CD14-positive monocyte (primary cell): ENCODE results near the gene GRK3. TPM values are rescaled to one million over a fixed set of nuclear protein-coding genes. Genes with fewer than 3 reads are reported as not detected.
"Not testable (repeated sequence)": the region's sequence is repeated elsewhere in the genome, so short reads cannot be mapped to it uniquely, and the experiment has no call there.

ENCODE experiments used
- DNase-seq, 3 donors: peaks; one replicate each; pipeline ENCODE4 v3.0.0-alpha.2; 2011 to 2022
- H2AFZ ChIP-seq: 2 replicates; pipeline ENCODE4 v1.6.0; 2012; ENCODE audit warnings: mild to moderate bottlenecking, low read depth, low read length, inconsistent platforms; ENCODE audit not compliant: insufficient read depth, poor library complexity, severe bottlenecking
- H3K27ac ChIP-seq, 2 donors: 1 replicate in 1 of 2; 2 replicates in 1 of 2; pipeline ENCODE4 v1.5.1; 2012 to 2013; ENCODE audit warnings: low read length in 2 of 2, control low read depth in 1 of 2, inconsistent platforms in 1 of 2, low read depth in 1 of 2, mild to moderate bottlenecking in 1 of 2
- H3K27me3 ChIP-seq, 2 donors: one replicate each; pipeline versions ENCODE4 v1.6.0 to v1.6.1; 2011 to 2013; ENCODE audit warnings: low read length in 2 of 2; ENCODE audit not compliant: control insufficient read depth in 2 of 2, insufficient read depth in 2 of 2
- H3K36me3 ChIP-seq, 2 donors: replicated peaks in 1 of 2; 1 replicate in 1 of 2; 2 replicates in 1 of 2; pipeline versions ENCODE4 v1.5.1 to v1.6.1; 2012 to 2013; ENCODE audit warnings: low read length in 2 of 2, control low read depth in 1 of 2, inconsistent platforms in 1 of 2, mild to moderate bottlenecking in 1 of 2; ENCODE audit not compliant: insufficient read depth in 2 of 2, control insufficient read depth in 1 of 2
- H3K4me1 ChIP-seq, 2 donors: 1 replicate in 1 of 2; 2 replicates in 1 of 2; pipeline versions ENCODE4 v1.5.1 to v1.6.1; 2012 to 2013; ENCODE audit warnings: low read length in 2 of 2, control low read depth in 1 of 2, inconsistent platforms in 1 of 2, mild to moderate bottlenecking in 1 of 2, moderate library complexity in 1 of 2; ENCODE audit not compliant: insufficient read depth in 2 of 2, control insufficient read depth in 1 of 2
- H3K4me2 ChIP-seq: replicated peaks from 2 replicates; pipeline ENCODE3; 2012; ENCODE audit warnings: low read length, moderate library complexity, mild to moderate bottlenecking; ENCODE audit not compliant: poor library complexity, severe bottlenecking; ENCODE audit errors: extremely low read depth
- H3K4me3 ChIP-seq, 3 experiments: fragments of 200-600 bp in 1 of 3; sonication (generic) in 1 of 3; replicated peaks in 1 of 3; 1 replicate in 2 of 3; 2 replicates in 1 of 3; pipeline ENCODE4 v1.5.1; 2011 to 2013; ENCODE audit warnings: low read length in 3 of 3, mild to moderate bottlenecking in 3 of 3, control low read depth in 2 of 3, low read depth in 2 of 3, inconsistent platforms in 1 of 3, moderate library complexity in 1 of 3
- H3K79me2 ChIP-seq: 2 replicates; pipeline ENCODE4 v1.6.0; 2012; ENCODE audit warnings: mild to moderate bottlenecking, control low read depth, inconsistent platforms, low read length, moderate library complexity; ENCODE audit not compliant: insufficient read depth
- H3K9ac ChIP-seq: 2 replicates; pipeline ENCODE4 v1.6.0; 2017; ENCODE audit warnings: low read length, mild to moderate bottlenecking; ENCODE audit not compliant: insufficient read depth, poor library complexity, severe bottlenecking
- H3K9me3 ChIP-seq, 2 donors: replicated peaks in 1 of 2; 1 replicate in 1 of 2; 2 replicates in 1 of 2; pipeline versions ENCODE4 v1.5.1 to v1.6.1; 2012 to 2013; ENCODE audit warnings: low read length in 2 of 2, control low read depth in 1 of 2; ENCODE audit not compliant: control insufficient read depth in 1 of 2, insufficient read depth in 1 of 2
- H4K20me1 ChIP-seq: 2 replicates; pipeline ENCODE4 v1.6.0; 2012; ENCODE audit warnings: mild to moderate bottlenecking, low read length, control low read depth, moderate library complexity; ENCODE audit not compliant: insufficient read depth
- H3K27ac Mint-ChIP-seq, 7 donors: one replicate each; pipeline ENCODE4 v1.8.0; 2020; ENCODE audit warnings: mild to moderate bottlenecking in 7 of 7, mixed read lengths in 7 of 7, moderate library complexity in 6 of 7, inconsistent platforms in 2 of 7
- H3K27me3 Mint-ChIP-seq, 3 donors: one replicate each; pipeline ENCODE4 v1.8.0; 2021 to 2022; ENCODE audit warnings: low read depth in 3 of 3, mild to moderate bottlenecking in 3 of 3, mixed read lengths in 3 of 3, moderate library complexity in 3 of 3, inconsistent platforms in 1 of 3
- H3K36me3 Mint-ChIP-seq, 2 donors: one replicate each; pipeline ENCODE4 v1.8.0; 2020; ENCODE audit warnings: mixed read lengths in 2 of 2, inconsistent platforms in 1 of 2, mild to moderate bottlenecking in 1 of 2
- H3K4me1 Mint-ChIP-seq: one replicate; pipeline ENCODE4 v1.8.0; 2020; ENCODE audit warnings: mild to moderate bottlenecking, mixed read lengths
- H3K4me3 Mint-ChIP-seq, 2 donors: one replicate each; pipeline ENCODE4 v1.8.0; 2020; ENCODE audit warnings: mild to moderate bottlenecking in 2 of 2, mixed read lengths in 2 of 2, moderate library complexity in 1 of 2
- H3K9me3 Mint-ChIP-seq, 7 donors: one replicate each; pipeline ENCODE4 v1.8.0; 2020 to 2022; ENCODE audit warnings: mixed read lengths in 7 of 7, mild to moderate bottlenecking in 6 of 7, moderate library complexity in 6 of 7, inconsistent platforms in 2 of 7
- CTCF ChIP-seq: fragments of 200-600 bp; IDR thresholded peaks from one replicate; pipeline ENCODE4 v1.8.0; 2022; ENCODE audit warnings: antibody characterized with exemption, mild to moderate bottlenecking
- WGBS: methylation state at CpG from one replicate; pipeline ENCODE4 v1.1.5; 2013; ENCODE audit warnings: missing lambda C conversion rate; ENCODE audit not compliant: insufficient coverage; 5-methylcytosine and 5-hydroxymethylcytosine counted together
- intact Hi-C, 2 donors: fragments of 100-400 bp; cut with micrococcal nuclease; formaldehyde crosslinking; loops; one replicate each; pipeline versions ENCODE4 v1.15.0 to v1.15.1; 2023
- polyA plus RNA-seq, 3 donors: library from polyadenylated mRNA; depleted of rRNA in 1 of 3; unstranded in 2 of 3; stranded (reverse) in 1 of 3; fragments of 300-500 nt in 2 of 3; fragments of >200 nt in 1 of 3; fragmentation: Illumina TruSeq in 2 of 3; gene quantifications; 1 replicate in 2 of 3; 2 replicates in 1 of 3; pipeline ENCODE4 v1.2.3, GENCODE V29; 2012 to 2021

Gene GRK3
- polyA plus RNA-seq, 3 donors = 8.3 to 33.3 (median 9.6) TPM

- Histone ChIP-seq H3K36me3 (peaks cover 12 to 28% of the 10 kb centered on the region in 2 donors), H3K4me1 (no peaks in the 10 kb centered on the region), H3K4me3 (no peak overlapping the region), H4K20me1 (peaks cover 100% of the 10 kb centered on the region), H3K79me2 (peaks cover 84% of the 10 kb centered on the region), H3K9me3 (no peaks in the 10 kb centered on the region), H3K27me3 (no peaks in the 10 kb centered on the region), H3K27ac (peak overlapping the region in 1 of 2 donors; percentile 23), H2AFZ (no peak overlapping the region), H3K4me2 (no peak overlapping the region), H3K9ac (no peak overlapping the region)
- Mint-ChIP-seq H3K36me3 (peaks cover 26 to 31% of the 10 kb centered on the region in 2 donors), H3K27me3 (no peaks in the 10 kb centered on the region), H3K4me3 (no peak overlapping the region), H3K9me3 (no peaks in the 10 kb centered on the region), H3K27ac (no peak overlapping the region), H3K4me1 (peaks cover 19% of the 10 kb centered on the region)
- no peak for TF ChIP-seq CTCF
- intact Hi-C loops = no loop called here
- WGBS = no CpG with 5 or more reads among the region's 6 CpGs
- DNase-seq = no peak
These were observed 38.4 kb downstream of the GRK3 start for GRCh38 chr22:25602916-25603315.

DNA sequence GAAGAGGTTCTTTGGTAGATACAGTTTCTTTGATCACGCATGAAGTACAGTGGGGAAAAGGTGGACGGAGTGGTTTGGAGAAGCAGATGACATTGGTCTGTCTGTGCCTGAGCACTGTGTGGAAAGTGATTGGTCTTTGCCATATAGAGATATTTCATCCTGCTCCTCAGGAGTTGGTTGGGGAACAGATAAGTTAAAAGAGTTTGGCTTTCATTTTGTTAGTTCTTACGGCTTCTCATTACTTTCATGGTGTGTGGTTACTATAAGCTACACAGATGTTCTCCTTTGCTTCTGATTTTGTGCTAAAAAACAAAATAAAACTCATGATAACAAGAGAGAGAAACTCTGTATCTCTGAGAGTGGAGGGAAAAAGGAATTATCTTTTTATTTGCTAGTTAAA lies 40.7 kb downstream of the GRK3 start:
- H3K27me3 ChIP-seq, H3K4me1 ChIP-seq, H3K27ac ChIP-seq, H3K27me3 Mint-ChIP-seq, H3K4me2 ChIP-seq, DNase-seq, H3K9me3 ChIP-seq, H2AFZ ChIP-seq, H3K9me3 Mint-ChIP-seq, H3K4me1 Mint-ChIP-seq, intact Hi-C loops, H3K9ac ChIP-seq, H3K27ac Mint-ChIP-seq, H3K4me3 Mint-ChIP-seq, H3K4me3 ChIP-seq: not testable (repeated sequence)
- WGBS = 100% methylated on average over 2 of the region's 3 CpGs
- peaks cover 25 to 33% of the 10 kb centered on the region in 2 donors for H3K36me3 Mint-ChIP-seq
- peaks cover 81% of the 10 kb centered on the region for H3K79me2 ChIP-seq
- H4K20me1 ChIP-seq = peaks cover 100% of the 10 kb centered on the region
- peaks cover 12 to 39% of the 10 kb centered on the region in 2 donors for H3K36me3 ChIP-seq

DNA sequence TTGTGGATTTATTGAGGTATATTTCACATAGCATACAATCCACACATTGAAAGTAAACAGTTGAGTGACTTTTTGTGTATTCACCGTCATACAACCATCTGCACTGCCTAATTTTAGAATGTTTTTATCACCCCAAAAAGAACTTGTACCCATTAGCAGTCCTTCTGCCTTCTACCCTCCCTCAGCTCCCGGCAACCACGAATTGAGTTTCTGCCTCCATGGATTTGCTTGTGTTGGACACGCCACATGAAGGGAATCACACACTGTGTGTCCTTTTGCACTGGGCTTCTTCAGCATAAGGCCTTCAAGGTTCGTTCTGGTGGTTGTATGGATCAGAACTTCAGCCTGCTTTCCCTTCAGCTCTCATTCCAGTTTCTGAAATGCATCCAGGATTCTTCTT lies 41.1 kb downstream of the GRK3 start:
- H3K4me3 ChIP-seq, H2AFZ ChIP-seq, H3K27ac ChIP-seq, DNase-seq, H3K27me3 Mint-ChIP-seq, H3K27me3 ChIP-seq, H3K4me1 Mint-ChIP-seq, H3K9me3 ChIP-seq, H3K9ac ChIP-seq, intact Hi-C loops, H3K9me3 Mint-ChIP-seq, H3K4me1 ChIP-seq, H3K4me3 Mint-ChIP-seq, H3K4me2 ChIP-seq, H3K27ac Mint-ChIP-seq: not testable (repeated sequence)
- H3K79me2 ChIP-seq = peaks cover 81% of the 10 kb centered on the region
- no CpG with 5 or more reads among the region's 5 CpGs for whole genome bisulfite sequencing
- peaks cover 27 to 34% of the 10 kb centered on the region in 2 donors for H3K36me3 Mint-ChIP-seq
- peaks cover 15 to 39% of the 10 kb centered on the region in 2 donors for H3K36me3 ChIP-seq
- H4K20me1 ChIP-seq = peaks cover 100% of the 10 kb centered on the region

- WGBS = no CpG with 5 or more reads among the region's 1 CpG
- H3K27ac Mint-ChIP-seq, H3K4me3 Mint-ChIP-seq, DNase-seq, H3K4me1 ChIP-seq, H3K9ac ChIP-seq, H3K27me3 Mint-ChIP-seq, H3K9me3 ChIP-seq, H3K4me3 ChIP-seq, intact Hi-C loops, H3K4me1 Mint-ChIP-seq, H3K27me3 ChIP-seq, H3K4me2 ChIP-seq, H3K27ac ChIP-seq, H2AFZ ChIP-seq: not testable (repeated sequence)
- peaks cover 97% of the 10 kb centered on the region for H4K20me1 ChIP-seq
- H3K36me3 ChIP-seq = peaks cover 8 to 44% of the 10 kb centered on the region in 2 donors
- H3K79me2 ChIP-seq = peaks cover 79% of the 10 kb centered on the region
- Mint-ChIP-seq H3K36me3 (peaks cover 34 to 47% of the 10 kb centered on the region in 2 donors), H3K9me3 (peaks cover 0 to 16% (median 6%) of the 10 kb centered on the region in 7 donors)
These were observed 46.8 kb downstream of the GRK3 start for GRCh38 chr22:25611284-25611683.
